Tibial artery (tissue), 4 donors: ENCODE results near the gene PIK3C2B.

Source experiments
- DNase-seq, 2 donors: peaks; one replicate each; pipeline ENCODE4 v3.0.0-alpha.2; 2019
- H3K27ac ChIP-seq, 2 donors: fragments of 200-600 bp; sonication (generic) in 1 of 2; 1 replicate in 1 of 2; 2 replicates in 1 of 2; pipeline ENCODE4 v1.5.1; 2018 to 2019; ENCODE audit warnings: mild to moderate bottlenecking in 1 of 2
- H3K27me3 ChIP-seq, 2 donors: fragments of 200-600 bp; sonication (generic) in 1 of 2; one replicate each; pipeline versions ENCODE4 v1.5.1 to v1.6.0; 2016 to 2019
- H3K36me3 ChIP-seq, 3 donors: fragments of 200-600 bp; sonication (generic) in 2 of 3; one replicate each; pipeline ENCODE4 v1.5.1; 2016 to 2019; ENCODE audit warnings: mild to moderate bottlenecking in 2 of 3
- H3K4me1 ChIP-seq, 4 donors: fragments of 200-600 bp; sonication (generic) in 2 of 4; 1 replicate in 3 of 4; 2 replicates in 1 of 4; pipeline ENCODE4 v1.5.1; 2016 to 2019
- H3K4me3 ChIP-seq, 2 donors: fragments of 200-600 bp; sonication (generic) in 1 of 2; 1 replicate in 1 of 2; 2 replicates in 1 of 2; pipeline ENCODE4 v1.5.1; 2018 to 2019; ENCODE audit warnings: mild to moderate bottlenecking in 2 of 2
- H3K9me3 ChIP-seq, 3 donors: fragments of 200-600 bp; sonication (generic) in 1 of 3; one replicate each; pipeline ENCODE4 v1.5.1; 2016 to 2019
- CTCF ChIP-seq, 2 experiments: fragments of 200-600 bp in 1 of 2; fragments of 450-650 bp in 1 of 2; IDR thresholded peaks; one replicate each; pipeline ENCODE4 v1.5.1; 2017 to 2019; ENCODE audit warnings: antibody characterized with exemption in 2 of 2, mild to moderate bottlenecking in 1 of 2, moderate library complexity in 1 of 2
- intact Hi-C: fragments of 100-400 bp; cut with DNase I; formaldehyde crosslinking; loops from one replicate; pipeline ENCODE4 v1.15.0; 2023; ENCODE audit warnings: low total_unique reads

Gene PIK3C2B

DNA sequence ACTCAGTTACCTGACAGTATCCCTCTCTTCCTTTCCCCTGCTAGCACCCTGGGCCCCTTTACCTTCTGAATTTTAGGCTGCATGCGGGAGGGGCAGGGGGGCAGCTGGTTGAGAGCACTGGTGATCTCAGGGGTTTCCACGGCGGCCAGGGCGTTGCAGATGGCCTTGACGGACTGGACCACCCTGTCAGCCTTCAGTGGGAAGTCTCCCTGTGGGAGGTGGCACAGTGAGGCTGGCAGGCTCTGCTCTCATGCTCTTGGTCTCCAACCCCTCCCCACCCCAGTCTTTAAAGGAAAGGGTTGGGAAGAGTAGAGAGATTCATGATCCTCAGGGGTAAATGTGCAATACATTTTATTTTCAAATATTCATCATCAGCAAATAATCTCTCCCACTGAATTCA lies 36.9 kb downstream of the PIK3C2B start:
- no peak for DNase-seq
- no peaks in the 10 kb centered on the region for H3K4me1 ChIP-seq
- no peaks in the 10 kb centered on the region for H3K9me3 ChIP-seq
- no peaks in the 10 kb centered on the region for H3K27me3 ChIP-seq
- no peak overlapping the region for H3K4me3 ChIP-seq
- H3K36me3 ChIP-seq, result peaks cover 31 to 93% (median 79%) of the 10 kb centered on the region in 3 donors
- no peak for TF ChIP-seq CTCF (IDR thresholded peaks at IDR 0.05)
- intact Hi-C loops, result no loop called here
- no peak overlapping the region for H3K27ac ChIP-seq

GRCh38 chr1:204456826-204457442 lies 37.7 kb downstream of the PIK3C2B start:
- intact Hi-C loops, result no loop called here
- TF ChIP-seq CTCF (IDR thresholded peaks at IDR 0.05), result no peak
- Histone ChIP-seq H3K36me3 (peaks cover 31 to 94% (median 77%) of the 10 kb centered on the region in 3 donors), H3K27ac (no peak overlapping the region), H3K4me1 (peaks cover 0 to under 1% (median under 1%) of the 10 kb centered on the region in 4 donors), H3K4me3 (no peak overlapping the region), H3K9me3 (no peaks in the 10 kb centered on the region), H3K27me3 (no peaks in the 10 kb centered on the region)
- DNase-seq, result no peak

DNA sequence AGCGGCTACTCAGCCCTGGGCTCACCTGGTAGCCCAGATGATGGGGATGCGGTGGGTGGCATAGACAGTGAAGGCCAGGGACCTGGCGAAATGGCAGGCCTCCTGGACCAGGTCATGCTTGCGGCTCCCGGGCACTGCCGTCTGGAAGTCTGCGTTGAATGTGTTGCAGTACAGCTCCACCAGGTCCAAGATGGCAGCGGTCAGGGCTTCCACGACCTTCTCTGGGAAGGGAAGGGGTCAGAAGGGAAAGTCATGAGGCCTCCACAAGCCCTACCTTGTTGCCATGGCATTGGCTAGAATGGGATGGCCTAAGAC lies 38.8 kb downstream of the PIK3C2B start:
- Histone ChIP-seq H3K36me3 (peaks cover 31 to 91% (median 77%) of the 10 kb centered on the region in 3 donors), H3K27ac (no peak overlapping the region), H3K4me1 (peaks cover 0 to 12% (median 8%) of the 10 kb centered on the region in 4 donors), H3K27me3 (no peaks in the 10 kb centered on the region), H3K9me3 (no peaks in the 10 kb centered on the region), H3K4me3 (no peak overlapping the region)
- DNase-seq, result no peak
- TF ChIP-seq CTCF (IDR thresholded peaks at IDR 0.05), result no peak
- intact Hi-C loops, result no loop called here

- no peak overlapping the region for H3K27ac ChIP-seq
These were observed 39.4 kb downstream of the PIK3C2B start for GRCh38 chr1:204455063-204455830.

DNA sequence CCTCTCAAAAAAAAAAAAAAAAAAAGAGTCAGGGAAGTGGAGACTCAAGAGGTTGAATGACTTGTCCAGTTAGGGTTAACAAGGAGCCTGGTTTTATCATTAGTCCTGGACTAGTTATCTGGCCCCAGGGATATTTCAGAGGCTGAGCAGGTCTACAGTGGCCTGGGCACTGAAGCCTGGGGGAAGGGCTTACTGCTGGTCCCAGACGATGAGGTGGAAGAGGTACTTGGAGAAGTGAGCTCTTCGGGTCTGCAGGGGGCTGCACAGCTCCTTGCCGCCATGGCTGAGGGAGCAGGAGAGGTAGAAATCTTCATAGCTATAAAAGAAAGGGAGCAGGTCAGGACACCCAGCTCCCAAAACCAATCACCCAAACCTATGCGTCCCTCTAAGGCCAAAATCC lies 40.1 kb downstream of the PIK3C2B start:
- H3K9me3 ChIP-seq, result no peaks in the 10 kb centered on the region
- intact Hi-C loops, result no loop called here
- no peak overlapping the region for H3K27ac ChIP-seq
- no peaks in the 10 kb centered on the region for H3K27me3 ChIP-seq
- TF ChIP-seq CTCF (IDR thresholded peaks at IDR 0.05), result no peak
- peaks cover 0 to 18% (median 9%) of the 10 kb centered on the region in 4 donors for H3K4me1 ChIP-seq
- DNase-seq, result no peak
- peaks cover 25 to 91% (median 75%) of the 10 kb centered on the region in 3 donors for H3K36me3 ChIP-seq
- no peak overlapping the region for H3K4me3 ChIP-seq

More at GRCh38 chr1:204455063-204455830, 39.4 kb downstream of the PIK3C2B start:
- Histone ChIP-seq H3K9me3 (no peaks in the 10 kb centered on the region), H3K36me3 (peaks cover 26 to 91% (median 75%) of the 10 kb centered on the region in 3 donors), H3K4me3 (no peak overlapping the region), H3K27me3 (no peaks in the 10 kb centered on the region), H3K4me1 (peaks cover 0 to 17% (median 9%) of the 10 kb centered on the region in 4 donors)
- intact Hi-C loops, result no loop called here
- DNase-seq, result no peak
- no peak for TF ChIP-seq CTCF (IDR thresholded peaks at IDR 0.05)
